HFFc6 (cell line): ENCODE measurements around the gene LRRC15. TPM values are rescaled to one million over a fixed set of nuclear protein-coding genes. Genes with fewer than 3 reads are reported as not detected.

Experiments used
- DNase-seq: peaks from one replicate; pipeline ENCODE4 v3.0.0-alpha.2; 2018
- H3K27ac Mint-ChIP-seq: 2 replicates; pipeline ENCODE4 v1.8.0; 2020; ENCODE audit warnings: mild to moderate bottlenecking, mixed read lengths
- H3K27me3 Mint-ChIP-seq: 2 replicates; pipeline ENCODE4 v1.8.0; 2021; ENCODE audit warnings: mild to moderate bottlenecking, moderate library complexity, mixed read lengths; ENCODE audit not compliant: insufficient read depth
- H3K36me3 Mint-ChIP-seq: 2 replicates; pipeline ENCODE4 v1.8.0; 2021; ENCODE audit warnings: low read depth, mixed read lengths
- H3K4me1 Mint-ChIP-seq: 2 replicates; pipeline ENCODE4 v1.8.0; 2020; ENCODE audit warnings: low read depth, mixed read lengths
- H3K4me3 Mint-ChIP-seq: 2 replicates; pipeline ENCODE4 v1.8.0; 2020; ENCODE audit warnings: mild to moderate bottlenecking, moderate library complexity, mixed read lengths
- H3K9me3 Mint-ChIP-seq: 2 replicates; pipeline ENCODE4 v1.8.0; 2020; ENCODE audit warnings: mild to moderate bottlenecking, mixed read lengths
- total RNA-seq, 6 experiments: library from RNA; stranded (reverse); fragmentation: NEBNext Ultra II Directional; extraction: Animal tissue kit (Norgen Biotek cat#: 25700); gene quantifications; 2 replicates in 1 of 6; 3 replicates in 5 of 6; pipeline ENCODE4 v1.2.3, GENCODE V29; 2021
- TF ChIP-seq, protein P1 (sequence below): fragments of 200-600 bp; sonication (generic); IDR thresholded peaks from 2 replicates; pipeline ENCODE4 v1.5.0; 2021; ENCODE audit warnings: antibody characterized with exemption, mild to moderate bottlenecking

The LRRC15 gene
- total RNA-seq, 6 experiments from 2014 or later: 130 to 211 (median 176) TPM

DNA sequence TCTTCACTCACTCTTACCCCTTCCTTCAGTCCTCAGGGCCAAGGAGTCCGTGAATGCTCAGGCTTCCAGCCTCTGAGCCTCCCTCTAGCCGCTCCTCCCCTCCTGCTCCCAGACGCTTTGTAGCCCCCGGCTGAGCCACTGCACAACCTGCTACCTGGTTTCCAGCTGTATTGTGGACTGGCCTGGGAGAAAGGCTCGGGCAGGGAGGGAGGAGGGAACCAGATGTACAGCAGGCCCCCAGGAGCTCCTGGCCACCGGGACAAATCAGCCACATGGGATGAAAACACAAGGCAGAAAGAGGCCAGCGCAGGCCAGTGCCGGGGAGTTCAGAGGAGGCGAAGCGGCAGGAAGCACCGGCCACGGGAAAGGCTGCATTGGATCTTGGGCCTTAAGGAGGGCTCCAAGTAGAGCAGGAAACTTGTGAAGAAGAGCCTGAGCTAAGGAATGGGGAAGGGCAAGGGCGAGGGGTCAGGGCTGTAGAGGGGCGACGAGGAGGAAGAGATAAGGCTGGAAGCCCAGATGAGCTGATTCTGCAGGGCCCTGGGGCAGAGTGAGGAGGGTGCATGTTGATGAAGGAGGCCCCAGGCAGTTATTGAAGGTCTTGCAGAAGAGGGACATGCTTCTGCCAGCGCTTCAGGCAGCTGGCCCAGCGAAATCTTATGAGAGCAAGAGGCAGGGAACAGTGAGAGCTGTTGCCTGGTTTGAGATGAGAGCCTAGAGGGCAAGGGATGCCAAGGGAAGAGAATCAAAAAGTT lies 32.8 kb downstream of the LRRC15 start:
- H3K27ac Mint-ChIP-seq: no peak overlapping the region
- DNase-seq: no peak
- no peaks in the 10 kb centered on the region for H3K36me3 Mint-ChIP-seq
- peaks cover 17% of the 10 kb centered on the region for H3K4me1 Mint-ChIP-seq
- H3K4me3 Mint-ChIP-seq: no peak overlapping the region
- H3K27me3 Mint-ChIP-seq: peaks cover 11% of the 10 kb centered on the region
- H3K9me3 Mint-ChIP-seq: no peaks in the 10 kb centered on the region
- TF ChIP-seq, protein P1, sequence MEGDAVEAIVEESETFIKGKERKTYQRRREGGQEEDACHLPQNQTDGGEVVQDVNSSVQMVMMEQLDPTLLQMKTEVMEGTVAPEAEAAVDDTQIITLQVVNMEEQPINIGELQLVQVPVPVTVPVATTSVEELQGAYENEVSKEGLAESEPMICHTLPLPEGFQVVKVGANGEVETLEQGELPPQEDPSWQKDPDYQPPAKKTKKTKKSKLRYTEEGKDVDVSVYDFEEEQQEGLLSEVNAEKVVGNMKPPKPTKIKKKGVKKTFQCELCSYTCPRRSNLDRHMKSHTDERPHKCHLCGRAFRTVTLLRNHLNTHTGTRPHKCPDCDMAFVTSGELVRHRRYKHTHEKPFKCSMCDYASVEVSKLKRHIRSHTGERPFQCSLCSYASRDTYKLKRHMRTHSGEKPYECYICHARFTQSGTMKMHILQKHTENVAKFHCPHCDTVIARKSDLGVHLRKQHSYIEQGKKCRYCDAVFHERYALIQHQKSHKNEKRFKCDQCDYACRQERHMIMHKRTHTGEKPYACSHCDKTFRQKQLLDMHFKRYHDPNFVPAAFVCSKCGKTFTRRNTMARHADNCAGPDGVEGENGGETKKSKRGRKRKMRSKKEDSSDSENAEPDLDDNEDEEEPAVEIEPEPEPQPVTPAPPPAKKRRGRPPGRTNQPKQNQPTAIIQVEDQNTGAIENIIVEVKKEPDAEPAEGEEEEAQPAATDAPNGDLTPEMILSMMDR: no peak

DNA sequence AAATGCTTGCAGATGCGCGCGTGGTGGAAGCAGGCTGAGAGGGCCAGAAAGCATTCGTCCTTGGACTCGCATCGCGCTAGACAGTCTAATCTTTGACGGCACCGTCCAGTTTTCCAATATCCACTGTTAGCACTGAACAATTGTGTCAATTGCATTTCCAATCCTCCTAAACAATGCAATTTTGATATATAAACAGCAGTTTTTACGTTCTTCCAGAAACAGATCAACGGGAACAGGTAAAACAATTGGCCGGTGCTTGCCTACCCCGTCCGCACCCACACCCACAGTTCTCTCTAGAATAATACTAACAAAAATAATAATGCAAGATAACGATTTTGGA lies 35.6 kb downstream of the LRRC15 start:
- H3K4me3 Mint-ChIP-seq: peak overlapping the region; percentile 85
- TF ChIP-seq, protein P1: no peak; the same call in none of the 2 replicates
- no peak for DNase-seq

DNA sequence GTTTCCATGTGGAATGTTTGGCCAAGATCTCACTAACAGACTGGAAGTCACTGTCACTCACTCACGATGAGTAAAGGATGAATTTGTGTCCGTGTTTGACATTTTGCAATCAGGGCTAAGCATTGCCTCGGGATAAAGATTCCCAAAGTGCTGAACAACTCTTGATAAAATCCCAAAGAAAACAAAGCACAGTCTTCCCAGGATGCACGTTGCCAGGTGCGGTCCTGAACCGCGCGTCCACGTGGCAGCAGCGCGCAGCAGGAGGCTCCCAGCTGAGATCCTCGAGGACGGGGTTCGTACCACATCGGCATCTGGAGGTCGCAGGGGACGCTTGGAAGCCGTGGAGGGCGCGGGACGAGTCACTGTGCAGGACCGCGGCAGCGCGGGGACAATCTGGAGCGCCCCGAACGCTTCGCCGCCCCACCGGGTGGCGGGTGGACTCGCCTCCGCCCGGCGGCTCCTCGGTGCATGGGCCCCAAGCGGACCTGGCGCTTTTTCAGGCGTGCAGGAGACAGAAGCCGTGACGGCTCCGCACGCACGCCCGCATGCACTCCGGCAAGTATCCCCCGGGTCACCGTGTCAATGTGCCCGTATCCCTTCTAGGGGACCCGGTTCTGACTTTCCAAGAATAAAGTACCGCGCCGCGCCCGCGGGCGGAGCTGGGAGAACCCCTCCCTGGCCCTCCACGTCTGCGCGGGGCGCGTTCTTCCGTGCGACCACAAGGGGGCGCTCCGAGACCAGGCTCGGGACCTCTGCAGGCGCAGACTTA lies 36.1 kb downstream of the LRRC15 start:
- Mint-ChIP-seq H3K27me3 (peaks cover 8% of the 10 kb centered on the region), H3K36me3 (no peaks in the 10 kb centered on the region), H3K27ac (peak overlapping the region; percentile 83), H3K4me1 (peaks cover 37% of the 10 kb centered on the region), H3K9me3 (peaks cover 4% of the 10 kb centered on the region), H3K4me3 (peak overlapping the region; percentile 85)
- TF ChIP-seq, protein P1: peak; percentile 100
- DNase-seq: peak; percentile 85

More for the DNA sequence above, 35.6 kb downstream of the LRRC15 start:
- Mint-ChIP-seq H3K9me3 (no peaks in the 10 kb centered on the region), H3K27ac (no peak overlapping the region), H3K27me3 (peaks cover 8% of the 10 kb centered on the region), H3K36me3 (no peaks in the 10 kb centered on the region), H3K4me1 (peaks cover 37% of the 10 kb centered on the region)

DNA sequence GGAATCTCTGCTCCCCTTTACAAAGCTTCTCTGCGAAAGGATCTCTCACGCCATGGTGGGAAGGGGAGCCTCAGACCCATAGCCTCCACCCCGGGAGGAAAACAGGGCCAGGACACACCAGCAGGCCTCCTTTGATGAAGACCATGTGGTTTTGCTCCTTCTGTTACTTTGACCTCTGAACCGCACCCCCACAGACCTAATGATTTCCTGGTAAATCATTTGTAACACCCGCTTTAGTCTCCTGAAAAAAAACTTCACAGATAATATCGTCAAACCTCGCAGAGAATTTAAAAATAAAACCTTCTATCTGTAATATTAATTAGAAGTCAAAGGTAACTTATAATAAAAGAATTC lies 36.7 kb downstream of the LRRC15 start:
- no peaks in the 10 kb centered on the region for H3K36me3 Mint-ChIP-seq
- peak overlapping the region; percentile 83 for H3K27ac Mint-ChIP-seq
- peaks cover 8% of the 10 kb centered on the region for H3K27me3 Mint-ChIP-seq
- peak overlapping the region; percentile 85 for H3K4me3 Mint-ChIP-seq
- peaks cover 37% of the 10 kb centered on the region for H3K4me1 Mint-ChIP-seq
- peaks cover 4% of the 10 kb centered on the region for H3K9me3 Mint-ChIP-seq
- no peak for DNase-seq
- TF ChIP-seq, protein P1: no peak

DNA sequence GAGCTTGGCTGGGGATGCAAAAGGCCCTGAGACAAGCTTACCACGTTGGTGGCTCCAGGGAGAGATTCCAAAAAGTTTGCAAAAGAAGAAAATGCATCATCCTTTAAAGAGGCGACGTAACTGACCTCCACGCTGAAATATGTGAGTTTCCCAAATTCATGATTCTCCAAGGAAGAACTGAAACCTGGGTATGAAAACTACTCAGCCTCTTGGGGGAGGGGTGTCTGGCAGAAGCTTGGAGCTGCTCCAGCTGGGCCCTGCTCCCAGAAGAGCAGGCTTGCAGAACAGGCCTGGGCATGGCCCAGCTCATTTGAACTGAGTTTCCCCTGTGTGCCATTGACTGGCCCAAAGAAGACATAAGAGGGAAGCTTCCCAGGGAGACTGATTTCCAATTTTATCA lies 39.0 kb downstream of the LRRC15 start:
- Mint-ChIP-seq H3K9me3 (peaks cover 4% of the 10 kb centered on the region), H3K27ac (peak overlapping the region; percentile 63), H3K36me3 (no peaks in the 10 kb centered on the region), H3K27me3 (no peaks in the 10 kb centered on the region; the same call in 1 of the 2 replicates), H3K4me3 (no peak overlapping the region), H3K4me1 (peaks cover 37% of the 10 kb centered on the region)
- TF ChIP-seq, protein P1: no peak
- peak; percentile 58 for DNase-seq
